GM23248 (cell line): ENCODE measurements around the gene POMT1. TPM values are rescaled to one million over a fixed set of nuclear protein-coding genes. Genes with fewer than 3 reads are reported as not detected.

Experiments used
- DNase-seq: peaks from one replicate; pipeline ENCODE4 v3.0.0-alpha.2; 2015
- H2AFZ ChIP-seq: fragments of 200-600 bp; sonication (generic); 2 replicates; pipeline ENCODE4 v1.6.1; 2016; ENCODE audit warnings: antibody characterized with exemption
- H3F3A ChIP-seq: fragments of 200-600 bp; sonication (generic); 2 replicates; pipeline ENCODE4 v1.6.1; 2016; ENCODE audit warnings: mild to moderate bottlenecking, antibody characterized with exemption, mixed run types; ENCODE audit not compliant: insufficient read depth
- H3K27ac ChIP-seq: fragments of 200-600 bp; sonication (generic); 2 replicates; pipeline ENCODE4 v1.5.1; 2016; ENCODE audit warnings: mild to moderate bottlenecking
- H3K27me3 ChIP-seq: fragments of 200-600 bp; sonication (generic); replicated peaks from 2 replicates; pipeline ENCODE4 v1.6.1; 2016; ENCODE audit warnings: mild to moderate bottlenecking; ENCODE audit not compliant: insufficient read depth
- H3K36me3 ChIP-seq: fragments of 200-600 bp; sonication (generic); 2 replicates; pipeline ENCODE4 v1.6.1; 2016; ENCODE audit warnings: low read depth, mild to moderate bottlenecking
- H3K4me1 ChIP-seq: fragments of 200-600 bp; sonication (generic); 2 replicates; pipeline ENCODE4 v1.6.1; 2016; ENCODE audit warnings: mild to moderate bottlenecking; ENCODE audit not compliant: insufficient read depth
- H3K4me2 ChIP-seq: fragments of 200-600 bp; sonication (generic); one replicate; pipeline ENCODE4 v1.6.1; 2016; ENCODE audit warnings: mild to moderate bottlenecking; ENCODE audit not compliant: unreplicated experiment
- H3K4me3 ChIP-seq: fragments of 200-600 bp; sonication (generic); 2 replicates; pipeline ENCODE4 v1.5.1; 2016; ENCODE audit warnings: mild to moderate bottlenecking
- H3K79me2 ChIP-seq: fragments of 200-600 bp; sonication (generic); 2 replicates; pipeline ENCODE4 v1.6.1; 2016; ENCODE audit warnings: mild to moderate bottlenecking; ENCODE audit not compliant: insufficient read depth
- H3K9ac ChIP-seq: fragments of 200-600 bp; sonication (generic); 2 replicates; pipeline ENCODE4 v1.6.1; 2016; ENCODE audit warnings: mild to moderate bottlenecking
- H3K9me2 ChIP-seq: fragments of 200-600 bp; sonication (generic); 2 replicates; pipeline ENCODE4 v1.6.1; 2016; ENCODE audit warnings: mixed run types, mild to moderate bottlenecking, moderate library complexity; ENCODE audit not compliant: insufficient read depth
- H3K9me3 ChIP-seq: fragments of 200-600 bp; sonication (generic); one replicate; pipeline ENCODE4 v1.6.1; 2017; ENCODE audit warnings: low read depth
- H4K20me1 ChIP-seq: fragments of 200-600 bp; sonication (generic); 2 replicates; pipeline ENCODE4 v1.6.0; 2016; ENCODE audit not compliant: insufficient read depth
- EZH2 ChIP-seq: fragments of 200-600 bp; sonication (generic); IDR thresholded peaks from 2 replicates; pipeline ENCODE4 v1.6.1; 2018; ENCODE audit warnings: antibody characterized with exemption, mild to moderate bottlenecking; ENCODE audit not compliant: insufficient read depth, poor library complexity, severe bottlenecking
- EZH2phosphoT487 ChIP-seq: fragments of 200-600 bp; sonication (generic); IDR thresholded peaks from 2 replicates; pipeline ENCODE4 v1.6.1; 2018; ENCODE audit warnings: antibody characterized with exemption, moderate library complexity, mild to moderate bottlenecking, low read depth; ENCODE audit not compliant: insufficient read depth
- WGBS, 2 experiments: methylation state at CpG; one replicate each; pipeline ENCODE4 v1.1.6; 2015 to 2017; ENCODE audit warnings: low lambda C conversion rate in 2 of 2, low coverage in 1 of 2; ENCODE audit errors: missing lambda C conversion rate in 2 of 2; 5-methylcytosine and 5-hydroxymethylcytosine counted together
- in situ Hi-C: fragments of 300-500 bp; cut with MboI; formaldehyde crosslinking; loops from 2 replicates; pipeline ENCODE4 v1.15.0; 2020
- polyA plus RNA-seq: library from polyadenylated mRNA; unstranded; fragments of >200 nt; fragmentation: Nextera tagmentation; extraction: Ambion mirVana; gene quantifications from 2 replicates; pipeline ENCODE4 v1.2.1, GENCODE V29; 2016
- total RNA-seq: library from RNA; depleted of rRNA; stranded (reverse); fragments of >200 nt; shearing (Covaris generic); gene quantifications from 2 replicates; pipeline ENCODE4 v1.2.3, GENCODE V29; 2014

The POMT1 gene
- total and polyA plus RNA-seq, 2 experiments from 2014 or later, result 28.4 to 32.9 TPM

DNA sequence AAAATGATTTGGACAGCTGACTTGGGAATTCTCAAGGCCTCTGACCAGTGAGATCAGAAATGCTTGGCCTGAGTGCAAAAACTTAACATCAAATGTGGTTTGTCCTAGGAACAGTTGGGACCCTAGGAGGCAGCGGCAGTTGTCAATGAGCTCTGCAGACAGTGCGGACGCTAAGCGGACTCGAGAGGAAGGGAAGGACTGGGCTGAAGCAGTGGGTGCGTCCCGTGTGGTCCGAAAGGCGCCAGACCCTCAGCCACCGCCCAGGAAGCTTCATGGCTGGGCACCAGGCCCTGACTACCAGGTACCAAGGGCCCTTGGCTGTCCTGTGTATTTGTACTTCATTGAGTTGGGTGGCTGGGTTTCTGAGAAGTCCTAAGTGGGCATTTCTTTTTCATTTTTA, 43.7 kb upstream of the POMT1 start:
- Histone ChIP-seq H3K4me1 (no peaks in the 10 kb centered on the region), H3K4me3 (no peak overlapping the region), H3K36me3 (peaks cover 71% of the 10 kb centered on the region), H3K27me3 (no peaks in the 10 kb centered on the region), H3K27ac (no peak overlapping the region), H3K9ac (no peak overlapping the region), H4K20me1 (no peaks in the 10 kb centered on the region), H2AFZ (no peak overlapping the region), H3F3A (no peaks in the 10 kb centered on the region; the same call in 1 of the 2 replicates), H3K9me2 (no peaks in the 10 kb centered on the region), H3K79me2 (peaks cover 80% of the 10 kb centered on the region), H3K9me3 (no peaks in the 10 kb centered on the region), H3K4me2 (no peak overlapping the region)
- WGBS, 2 experiments, result 96% methylated on average over 10 of the region's 10 CpGs
- in situ Hi-C loops, result no loop called here
- TF ChIP-seq EZH2 (no peak), EZH2phosphoT487 (no peak)
- DNase-seq, result no peak

DNA sequence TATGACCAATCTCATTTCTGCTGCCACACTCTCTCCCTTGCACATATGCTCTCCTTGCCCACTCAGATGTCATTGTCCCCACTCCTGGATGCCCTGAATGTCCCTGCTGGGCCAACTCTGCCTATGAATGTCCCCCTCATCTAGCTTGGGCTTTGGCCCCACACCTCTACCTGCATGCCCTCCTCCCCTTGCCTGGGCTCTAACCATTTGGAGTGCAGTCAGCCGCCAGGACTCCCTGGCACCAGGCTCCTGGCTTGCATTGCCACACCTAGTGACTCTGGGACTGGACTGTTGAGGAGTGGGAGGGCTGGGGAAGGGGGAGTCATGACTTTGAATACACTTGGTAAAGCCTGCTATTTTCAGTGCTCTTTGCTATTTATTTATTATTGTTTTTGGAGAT, 41.6 kb upstream of the POMT1 start:
- no peak overlapping the region for H2AFZ ChIP-seq
- H3K27ac ChIP-seq, result no peak overlapping the region
- H3K9me3 ChIP-seq, result no peaks in the 10 kb centered on the region
- no peaks in the 10 kb centered on the region; the same call in 1 of the 2 replicates for H3F3A ChIP-seq
- peaks cover 81% of the 10 kb centered on the region for H3K79me2 ChIP-seq
- 63 to 64% methylated on average over 1 of the region's 1 CpG for WGBS, 2 experiments
- no peaks in the 10 kb centered on the region for H3K27me3 ChIP-seq
- H3K9me2 ChIP-seq, result no peaks in the 10 kb centered on the region
- in situ Hi-C loops, result no loop called here
- H3K9ac ChIP-seq, result no peak overlapping the region
- H3K4me1 ChIP-seq, result no peaks in the 10 kb centered on the region
- no peaks in the 10 kb centered on the region for H4K20me1 ChIP-seq
- no peak for TF ChIP-seq EZH2phosphoT487
- no peak for TF ChIP-seq EZH2
- H3K4me3 ChIP-seq, result no peak overlapping the region
- peaks cover 80% of the 10 kb centered on the region for H3K36me3 ChIP-seq
- H3K4me2 ChIP-seq, result no peak overlapping the region
- DNase-seq, result no peak

DNA sequence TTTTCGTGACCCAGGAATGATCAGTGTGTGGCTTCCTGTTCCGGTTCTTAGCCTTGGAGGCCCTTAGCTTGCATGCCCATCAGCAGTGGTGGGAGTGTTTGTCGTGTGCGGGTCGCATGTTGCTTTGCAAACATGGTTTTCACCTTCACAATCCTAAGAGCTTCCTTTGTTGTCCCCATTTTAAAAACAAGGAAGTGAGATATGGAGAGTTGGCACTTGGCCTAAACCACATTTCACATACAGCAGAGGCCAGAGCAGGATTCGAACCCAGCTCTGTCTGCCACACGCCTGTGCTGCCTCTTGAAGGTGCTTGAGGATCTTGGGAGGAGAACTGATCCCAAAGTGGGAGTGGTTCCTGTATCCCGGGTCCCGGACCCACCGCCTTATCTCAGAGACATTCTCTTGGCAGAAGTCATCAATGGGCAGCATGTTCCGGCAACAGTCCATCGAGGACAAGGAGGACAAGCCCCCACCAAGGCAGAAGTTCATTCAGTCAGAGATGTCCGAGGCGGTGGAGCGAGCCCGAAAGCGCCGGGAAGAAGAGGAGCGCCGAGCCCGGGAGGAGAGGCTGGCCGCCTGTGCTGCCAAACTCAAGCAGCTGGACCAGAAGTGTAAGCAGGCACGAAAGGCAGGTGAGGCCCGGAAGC, 38.2 kb upstream of the POMT1 start:
- Histone ChIP-seq H2AFZ (no peak overlapping the region), H3K9ac (no peak overlapping the region), H3K9me2 (no peaks in the 10 kb centered on the region), H3K4me3 (no peak overlapping the region), H3K4me2 (no peak overlapping the region), H3K9me3 (no peaks in the 10 kb centered on the region), H3K36me3 (peaks cover 70% of the 10 kb centered on the region), H3K4me1 (no peaks in the 10 kb centered on the region), H3K27ac (no peak overlapping the region), H3F3A (peaks cover 8% of the 10 kb centered on the region), H3K79me2 (peaks cover 85% of the 10 kb centered on the region), H4K20me1 (no peaks in the 10 kb centered on the region), H3K27me3 (no peaks in the 10 kb centered on the region)
- WGBS, 2 experiments, result 90 to 93% methylated on average over 24 of the region's 24 CpGs
- in situ Hi-C loops, result no loop called here
- no peak for DNase-seq
- TF ChIP-seq EZH2 (no peak), EZH2phosphoT487 (no peak)

DNA sequence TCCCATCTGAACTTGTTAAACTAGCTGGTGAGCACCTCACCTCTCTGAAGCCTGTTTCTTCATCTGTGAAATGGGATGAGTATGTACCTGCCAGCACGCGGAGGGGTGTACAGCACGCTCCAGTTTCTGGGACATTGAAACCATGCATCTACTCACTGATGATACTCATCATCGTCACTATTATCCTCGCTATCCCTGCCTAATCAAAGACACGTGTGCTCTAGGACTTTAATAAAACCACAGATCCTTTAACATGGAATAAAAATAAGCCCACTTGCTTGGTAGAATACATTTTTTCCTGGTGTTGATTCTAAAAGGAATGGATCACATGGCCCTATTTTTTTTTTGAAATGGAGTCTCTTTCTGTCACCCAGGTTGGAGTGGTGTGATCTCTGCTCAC, 37.3 kb upstream of the POMT1 start:
- Histone ChIP-seq H3K4me3 (no peak overlapping the region), H3K9me3 (no peaks in the 10 kb centered on the region), H3K36me3 (peaks cover 62% of the 10 kb centered on the region), H3K79me2 (peaks cover 93% of the 10 kb centered on the region), H3K4me2 (no peak overlapping the region), H3F3A (peaks cover 8% of the 10 kb centered on the region), H3K9me2 (no peaks in the 10 kb centered on the region), H3K27ac (no peak overlapping the region), H3K27me3 (no peaks in the 10 kb centered on the region), H4K20me1 (no peaks in the 10 kb centered on the region), H3K9ac (no peak overlapping the region), H3K4me1 (no peaks in the 10 kb centered on the region), H2AFZ (no peak overlapping the region)
- no peak for DNase-seq
- TF ChIP-seq EZH2 (no peak), EZH2phosphoT487 (no peak)
- WGBS, 2 experiments, result 40 to 53% methylated on average over 6 of the region's 6 CpGs
- in situ Hi-C loops, result no loop called here
